Loucy (cell line): Measurements from ENCODE around the gene DNPEP.

Experiments
- CTCF ChIP-seq: fragments of 200-600 bp; sonication (generic); conservative IDR thresholded peaks from 2 replicates; pipeline ENCODE4 v1.5.1; 2014; ENCODE audit warnings: mild to moderate bottlenecking, antibody characterized with exemption, low read length
- EZH2phosphoT487 ChIP-seq: fragments of 200-600 bp; IDR thresholded peaks from 2 replicates; pipeline ENCODE4 v1.6.1; 2018; ENCODE audit warnings: antibody characterized with exemption, mild to moderate bottlenecking, moderate library complexity, borderline replicate concordance

GRCh38 chr2:219385958-219386520 is 1.7 kb downstream of the DNPEP start:
- no peak for TF ChIP-seq CTCF
- TF ChIP-seq EZH2phosphoT487, result no peak
